Tibial nerve (tissue), 4 donors: ENCODE data around the gene ADGRL3.

Experiments
- CTCF ChIP-seq, 5 experiments: fragments of 200-600 bp in 3 of 5; fragments of 450-650 bp in 2 of 5; sonication (generic) in 3 of 5; IDR thresholded peaks; one replicate each; pipeline ENCODE4 v1.5.1; 2016 to 2019; ENCODE audit warnings: antibody characterized with exemption in 5 of 5, mild to moderate bottlenecking in 3 of 5, moderate library complexity in 2 of 5
- EP300 ChIP-seq, 2 donors: sonication (generic); formaldehyde crosslinking; IDR thresholded peaks; one replicate each; pipeline ENCODE4 v1.6.1; 2017; ENCODE audit warnings: antibody characterized with exemption in 2 of 2, mild to moderate bottlenecking in 1 of 2
- POLR2A ChIP-seq, 2 donors: fragments of 450-650 bp; IDR thresholded peaks; one replicate each; pipeline ENCODE4 v1.6.1; 2017; ENCODE audit warnings: antibody characterized with exemption in 2 of 2, mild to moderate bottlenecking in 2 of 2, moderate library complexity in 2 of 2

DNA sequence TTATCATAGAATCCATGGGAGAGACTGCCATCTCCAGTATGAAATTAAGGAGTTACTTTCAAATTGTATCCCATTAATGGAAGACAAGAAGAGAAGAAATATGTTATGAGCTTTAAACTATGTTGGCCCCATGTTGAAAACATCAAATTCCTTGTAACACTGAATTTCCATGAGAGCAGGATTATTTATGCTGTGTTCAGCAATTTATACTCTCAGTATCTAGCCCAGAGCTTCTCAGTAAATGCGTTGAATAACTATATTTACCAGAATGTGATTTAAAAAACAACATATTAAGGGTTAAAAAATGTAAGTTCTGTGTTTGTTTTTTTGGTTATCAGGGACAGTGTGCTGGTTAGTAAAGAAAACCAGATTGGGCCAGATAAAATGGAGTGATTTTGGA lies 74.2 kb downstream of the ADGRL3 start:
- TF ChIP-seq CTCF (IDR thresholded peaks at IDR 0.05) (no peak), POLR2A (IDR thresholded peaks at IDR 0.05) (no peak), EP300 (IDR thresholded peaks at IDR 0.05) (no peak)
